Trophoblast cell (in vitro differentiated cells and primary cell): Measurements from ENCODE around the gene BMAL1.
"Not testable (repeated sequence)": the region's sequence is repeated elsewhere in the genome, so short reads cannot be mapped to it uniquely, and the experiment has no call there.

ENCODE experiments used
- DNase-seq, 2 donors: peaks; one replicate each; pipeline ENCODE4 v3.0.0-alpha.2; 2016
- H2AFZ ChIP-seq: 2 replicates; pipeline ENCODE4 v1.6.1; 2013; ENCODE audit warnings: low read length, moderate library complexity, mild to moderate bottlenecking; ENCODE audit not compliant: insufficient read depth, poor library complexity
- H2AK5ac ChIP-seq: 2 replicates; pipeline ENCODE4 v1.6.1; 2013; ENCODE audit warnings: mild to moderate bottlenecking, low read length
- H2BK120ac ChIP-seq: 2 replicates; pipeline ENCODE4 v1.6.1; 2013; ENCODE audit warnings: low read length, mild to moderate bottlenecking, moderate library complexity; ENCODE audit not compliant: insufficient read depth, poor library complexity
- H2BK12ac ChIP-seq: 2 replicates; pipeline ENCODE4 v1.6.1; 2013; ENCODE audit warnings: mild to moderate bottlenecking, low read length, moderate library complexity
- H2BK5ac ChIP-seq: 2 replicates; pipeline ENCODE4 v1.6.1; 2013; ENCODE audit warnings: low read length, low read depth, moderate library complexity, mild to moderate bottlenecking; ENCODE audit not compliant: poor library complexity
- H3K14ac ChIP-seq: 2 replicates; pipeline ENCODE4 v1.6.1; 2013; ENCODE audit warnings: mild to moderate bottlenecking, low read length
- H3K18ac ChIP-seq: 2 replicates; pipeline ENCODE4 v1.6.1; 2013; ENCODE audit warnings: mild to moderate bottlenecking, low read length
- H3K23ac ChIP-seq: 2 replicates; pipeline ENCODE4 v1.6.1; 2013; ENCODE audit warnings: low read length
- H3K27ac ChIP-seq: 2 replicates; pipeline ENCODE4 v1.5.1; 2013; ENCODE audit warnings: low read depth, mild to moderate bottlenecking, inconsistent platforms, low read length, moderate library complexity
- H3K27me3 ChIP-seq: 2 replicates; pipeline ENCODE4 v1.6.1; 2013; ENCODE audit warnings: inconsistent platforms, mild to moderate bottlenecking, low read length, moderate library complexity; ENCODE audit not compliant: insufficient read depth
- H3K36me3 ChIP-seq, 2 experiments: 1 replicate in 1 of 2; 2 replicates in 1 of 2; pipeline ENCODE4 v1.6.1; 2013; ENCODE audit warnings: low read length in 2 of 2, mild to moderate bottlenecking in 2 of 2, moderate library complexity in 1 of 2; ENCODE audit not compliant: insufficient read depth in 2 of 2, control insufficient read depth in 1 of 2
- H3K4ac ChIP-seq: 2 replicates; pipeline ENCODE4 v1.6.1; 2013; ENCODE audit warnings: low read depth, mild to moderate bottlenecking, low read length, moderate library complexity
- H3K4me1 ChIP-seq, 2 experiments: 1 replicate in 1 of 2; 2 replicates in 1 of 2; pipeline ENCODE4 v1.6.1; 2013; ENCODE audit warnings: low read length in 2 of 2, mild to moderate bottlenecking in 2 of 2, moderate library complexity in 1 of 2; ENCODE audit not compliant: insufficient read depth in 2 of 2, control insufficient read depth in 1 of 2
- H3K4me2 ChIP-seq: 2 replicates; pipeline ENCODE4 v1.6.1; 2013; ENCODE audit warnings: inconsistent platforms, mild to moderate bottlenecking, low read length, moderate library complexity
- H3K4me3 ChIP-seq: 2 replicates; pipeline ENCODE4 v1.5.1; 2013; ENCODE audit warnings: mild to moderate bottlenecking, low read depth, low read length, inconsistent platforms
- H3K79me1 ChIP-seq: one replicate; pipeline ENCODE4 v1.6.1; 2013; ENCODE audit warnings: low read length
- H3K79me2 ChIP-seq: 2 replicates; pipeline ENCODE4 v1.6.1; 2013; ENCODE audit warnings: low read length, mild to moderate bottlenecking; ENCODE audit not compliant: control insufficient read depth, insufficient read depth, poor library complexity
- H3K9ac ChIP-seq: 2 replicates; pipeline ENCODE4 v1.6.1; 2013; ENCODE audit warnings: mild to moderate bottlenecking, low read length
- H3K9me3 ChIP-seq: 2 replicates; pipeline ENCODE4 v1.6.1; 2013; ENCODE audit warnings: low read depth, mild to moderate bottlenecking, control low read depth, inconsistent platforms, low read length; ENCODE audit not compliant: insufficient read depth
- H4K12ac ChIP-seq: 2 replicates; pipeline ENCODE4 v1.6.1; 2013; ENCODE audit warnings: low read depth, mild to moderate bottlenecking, low read length, moderate library complexity
- H4K8ac ChIP-seq: 2 replicates; pipeline ENCODE4 v1.6.1; 2013; ENCODE audit warnings: low read depth, mild to moderate bottlenecking, low read length, moderate library complexity
- H4K91ac ChIP-seq: one replicate; pipeline ENCODE4 v1.6.1; 2013; ENCODE audit warnings: low read depth, mild to moderate bottlenecking, low read length, moderate library complexity
- WGBS: extraction: QIAGEN DNeasy Blood & Tissue Kit; methylation state at CpG from one replicate; pipeline ENCODE4 v1.1.7; 2013; ENCODE audit warnings: missing lambda C conversion rate; ENCODE audit not compliant: insufficient read length, insufficient coverage; ENCODE audit errors: extremely low coverage; 5-methylcytosine and 5-hydroxymethylcytosine counted together

Gene BMAL1

DNA sequence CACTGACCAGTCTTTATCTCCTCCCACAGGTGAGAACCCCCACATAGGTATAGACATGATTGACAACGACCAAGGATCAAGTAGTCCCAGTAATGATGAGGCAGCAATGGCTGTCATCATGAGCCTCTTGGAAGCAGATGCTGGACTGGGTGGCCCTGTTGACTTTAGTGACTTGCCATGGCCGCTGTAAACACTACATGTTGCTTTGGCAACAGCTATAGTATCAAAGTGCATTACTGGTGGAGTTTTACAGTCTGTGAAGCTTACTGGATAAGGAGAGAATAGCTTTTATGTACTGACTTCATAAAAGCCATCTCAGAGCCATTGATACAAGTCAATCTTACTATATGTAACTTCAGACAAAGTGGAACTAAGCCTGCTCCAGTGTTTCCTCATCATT lies 109.0 kb downstream of the BMAL1 start:
- Histone ChIP-seq H2BK5ac (no peak overlapping the region), H3K4ac (no peak overlapping the region), H2BK120ac (no peak overlapping the region), H3K9ac (no peak overlapping the region), H4K91ac (no peak overlapping the region), H3K14ac (no peak overlapping the region), H4K8ac (no peak overlapping the region), H3K4me1 (no peaks in the 10 kb centered on the region), H3K79me2 (no peaks in the 10 kb centered on the region), H4K12ac (no peak overlapping the region), H2AK5ac (no peak overlapping the region), H3K9me3 (no peaks in the 10 kb centered on the region), H3K4me3 (no peak overlapping the region), H2BK12ac (no peak overlapping the region), H2AFZ (no peak overlapping the region), H3K27ac (no peak overlapping the region), H3K36me3 (peaks cover 6 to 8% of the 10 kb centered on the region in 2 experiments), H3K4me2 (no peak overlapping the region), H3K23ac (no peak overlapping the region), H3K27me3 (no peaks in the 10 kb centered on the region), H3K18ac (no peak overlapping the region), H3K79me1 (no peaks in the 10 kb centered on the region)
- WGBS, result no CpG with 5 or more reads among the region's 2 CpGs
- no peak for DNase-seq

DNA sequence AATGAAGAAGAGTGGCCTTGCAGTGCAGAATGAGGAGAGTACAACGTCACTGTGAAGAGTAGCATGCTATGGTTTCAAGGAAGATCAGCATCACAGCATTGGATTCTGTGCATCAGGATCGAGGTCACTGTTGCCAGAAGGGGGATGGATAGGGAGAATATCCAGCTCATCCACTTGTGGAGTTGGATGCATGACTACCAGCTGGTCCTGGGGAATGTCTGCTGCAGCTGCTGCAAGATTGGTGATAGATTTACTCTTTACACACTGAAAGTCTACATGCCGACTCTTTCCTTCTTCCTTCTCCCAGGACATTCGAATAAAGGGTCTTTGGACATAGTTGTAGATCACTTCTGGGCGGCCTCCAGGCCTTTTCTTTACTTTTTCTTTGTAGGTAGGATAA lies 111.2 kb downstream of the BMAL1 start:
- no peak overlapping the region for H4K12ac ChIP-seq
- no peaks in the 10 kb centered on the region for H3K79me2 ChIP-seq
- H3K9me3 ChIP-seq, result no peaks in the 10 kb centered on the region
- H2AK5ac ChIP-seq, result no peak overlapping the region
- H3K18ac ChIP-seq, result no peak overlapping the region
- H3K27me3 ChIP-seq, result no peaks in the 10 kb centered on the region
- no peak overlapping the region for H2BK5ac ChIP-seq
- no peak overlapping the region for H4K8ac ChIP-seq
- H3K4me1 ChIP-seq, result no peaks in the 10 kb centered on the region
- no peak overlapping the region for H2BK120ac ChIP-seq
- H3K4me2 ChIP-seq, result no peak overlapping the region
- H3K27ac ChIP-seq, result no peak overlapping the region
- WGBS, result no CpG with 5 or more reads among the region's 5 CpGs
- no peak overlapping the region for H3K23ac ChIP-seq
- no peak overlapping the region for H3K4ac ChIP-seq
- peaks cover 3 to 6% of the 10 kb centered on the region in 2 experiments for H3K36me3 ChIP-seq
- H2BK12ac ChIP-seq, result no peak overlapping the region
- H3K14ac ChIP-seq, result no peak overlapping the region
- H3K9ac ChIP-seq, result no peak overlapping the region
- H3K4me3 ChIP-seq, result no peak overlapping the region
- H3K79me1 ChIP-seq, result no peaks in the 10 kb centered on the region
- H4K91ac ChIP-seq, result no peak overlapping the region
- DNase-seq, result no peak
- H2AFZ ChIP-seq, result no peak overlapping the region

DNA sequence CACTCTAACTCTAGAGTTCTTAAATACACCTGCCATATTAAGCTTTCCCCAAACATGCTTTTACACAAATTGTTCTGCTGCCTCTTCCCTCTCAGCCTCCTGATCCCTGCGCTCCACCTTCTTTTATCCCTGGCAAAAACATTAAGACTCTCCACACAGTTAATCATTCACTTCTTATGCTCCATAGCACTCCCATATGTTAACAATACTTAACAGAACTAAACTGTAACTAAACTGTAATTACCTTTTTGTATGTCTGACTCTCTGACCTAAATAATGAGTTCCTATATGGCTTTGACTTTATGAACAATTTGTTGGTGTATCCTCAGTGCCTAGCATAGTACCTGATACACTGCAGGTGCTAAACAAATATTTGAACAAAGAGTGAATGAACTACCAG lies 113.6 kb downstream of the BMAL1 start:
- H2AFZ ChIP-seq, result no peak overlapping the region
- H3K9ac ChIP-seq, result no peak overlapping the region
- WGBS, result no CpG with 5 or more reads among the region's 1 CpG

DNA sequence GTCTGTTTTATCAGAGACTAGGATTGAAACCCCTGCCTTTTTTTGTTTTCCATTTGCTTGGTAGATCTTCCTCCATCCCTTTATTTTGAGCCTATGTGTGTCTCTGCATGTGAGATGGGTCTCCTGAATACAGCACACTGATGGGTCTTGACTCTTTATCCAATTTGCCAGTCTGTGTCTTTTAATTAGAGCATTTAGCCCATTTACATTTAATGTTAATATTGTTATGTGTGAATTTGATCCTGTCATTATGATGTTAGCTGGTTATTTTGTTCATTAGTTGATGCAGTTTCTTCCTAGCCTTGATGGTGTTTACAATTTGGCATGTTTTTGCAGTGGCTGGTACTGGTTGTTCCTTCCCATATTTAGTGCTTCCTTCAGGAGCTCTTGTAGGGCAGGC lies 120.7 kb downstream of the BMAL1 start:
- not testable (repeated sequence) for H3K14ac ChIP-seq, H4K12ac ChIP-seq, H4K8ac ChIP-seq, H3K4me1 ChIP-seq, H3K79me2 ChIP-seq, H2AFZ ChIP-seq, H4K91ac ChIP-seq, DNase-seq, H2BK12ac ChIP-seq, H2BK120ac ChIP-seq, H3K36me3 ChIP-seq, H2BK5ac ChIP-seq, H3K4ac ChIP-seq, H3K4me3 ChIP-seq, H3K27ac ChIP-seq, H3K27me3 ChIP-seq, H3K79me1 ChIP-seq, H2AK5ac ChIP-seq, H3K9me3 ChIP-seq, H3K23ac ChIP-seq, H3K4me2 ChIP-seq, H3K9ac ChIP-seq, H3K18ac ChIP-seq

More for the DNA sequence above, 113.6 kb downstream of the BMAL1 start:
- H4K91ac ChIP-seq, result no peak overlapping the region
- H3K18ac ChIP-seq, result no peak overlapping the region
- no peaks in the 10 kb centered on the region for H3K9me3 ChIP-seq
- H2BK5ac ChIP-seq, result no peak overlapping the region
- no peak overlapping the region for H4K8ac ChIP-seq
- no peak overlapping the region for H3K4me2 ChIP-seq
- no peaks in the 10 kb centered on the region for H3K79me1 ChIP-seq
- no peak overlapping the region for H2BK120ac ChIP-seq
- H3K14ac ChIP-seq, result no peak overlapping the region
- H3K27me3 ChIP-seq, result no peaks in the 10 kb centered on the region
- H3K4me3 ChIP-seq, result no peak overlapping the region
- peaks cover 3 to 6% of the 10 kb centered on the region in 2 experiments for H3K36me3 ChIP-seq
- H2BK12ac ChIP-seq, result no peak overlapping the region
- H2AK5ac ChIP-seq, result no peak overlapping the region
- no peak overlapping the region for H3K23ac ChIP-seq
- DNase-seq, result no peak
- H3K79me2 ChIP-seq, result no peaks in the 10 kb centered on the region
- no peak overlapping the region for H3K4ac ChIP-seq
- H3K27ac ChIP-seq, result no peak overlapping the region
- H3K4me1 ChIP-seq, result no peaks in the 10 kb centered on the region
- no peak overlapping the region for H4K12ac ChIP-seq
